Measurements from ENCODE around the gene CRCP. TPM values are rescaled to one million over a fixed set of nuclear protein-coding genes. Genes with fewer than 3 reads are reported as not detected.
A peak's percentile ranks its signal among the peaks of the same experiment; 100 is the strongest.

Gene CRCP
- total and polyA plus RNA-seq, 2 of the 13 experiments (the other 11 are each of a cell fraction or from before 2014, with no cell fraction given), result 22.7 to 31.0 TPM

GRCh38 chr7:66076462-66077329, 38.0 kb upstream of the CRCP start (continued):
- TF ChIP-seq ZNF790 (CRISPR knock-in tag; IDR thresholded peaks at IDR 0.05; ENCODE audit: borderline replicate concordance), result no peak
- TF ChIP-seq TRIM24 (CRISPR knock-in tag; IDR thresholded peaks at IDR 0.05), result no peak
- TF ChIP-seq NR2F1 (CRISPR knock-in tag; IDR thresholded peaks at IDR 0.05), result 0 out of 4 replicates have a peak, but pooled peaks have one; percentile 28 to 37
- TF ChIP-seq RAD21 (CRISPR knock-in tag; IDR thresholded peaks at IDR 0.05), result no peak
- TF ChIP-seq TCF7 (IDR thresholded peaks at IDR 0.05; ENCODE audit: low read depth), result no peak
- TF ChIP-seq ZNF577 (CRISPR knock-in tag; IDR thresholded peaks at IDR 0.05; ENCODE audit: borderline replicate concordance, low read depth), result no peak
- TF ChIP-seq PHF21A (CRISPR knock-in tag; IDR thresholded peaks at IDR 0.05), result peak; percentile 59; the same call in 1 of the 2 replicates
- no peak for TF ChIP-seq RAD51 (IDR thresholded peaks at IDR 0.05; ENCODE audit: borderline replicate concordance)
- TF ChIP-seq ZNF251 (CRISPR knock-in tag; IDR thresholded peaks at IDR 0.05), result no peak
- TF ChIP-seq SYNCRIP (IDR thresholded peaks at IDR 0.05; ENCODE audit: insufficient read depth, low read depth, low read length), result no peak
- TF ChIP-seq SOX6 (IDR thresholded peaks at IDR 0.05), result no peak
- peak; percentile 51 for TF ChIP-seq SOX6 (CRISPR knock-in tag; IDR thresholded peaks at IDR 0.05)
- no peak for TF ChIP-seq DNMT3B (CRISPR knock-in tag; conservative IDR thresholded peaks at IDR 0.05)
- TF ChIP-seq RFX5 (IDR thresholded peaks at IDR 0.05; ENCODE audit: low read depth, low read length), result no peak
- no peak for TF ChIP-seq TOE1 (CRISPR knock-in tag; IDR thresholded peaks at IDR 0.05)
- TF ChIP-seq ZBTB42 (CRISPR knock-in tag; IDR thresholded peaks at IDR 0.05), result no peak
- no peak for TF ChIP-seq ZNF883 (CRISPR knock-in tag; IDR thresholded peaks at IDR 0.05; ENCODE audit: not compliant biosample characterization)
- TF ChIP-seq JUN (CRISPR knock-in tag; IDR thresholded peaks at IDR 0.05), result no peak
- TF ChIP-seq STAT6 (CRISPR knock-in tag; IDR thresholded peaks at IDR 0.05; ENCODE audit: borderline replicate concordance), result no peak
- no peak for TF ChIP-seq NFIC (IDR thresholded peaks at IDR 0.05; ENCODE audit: low read length)
- no peak for TF ChIP-seq ZBTB10 (CRISPR knock-in tag; IDR thresholded peaks at IDR 0.05; ENCODE audit: borderline replicate concordance)
- TF ChIP-seq RXRB (CRISPR knock-in tag; IDR thresholded peaks at IDR 0.05; ENCODE audit: borderline replicate concordance), result peak; percentile 61
- no peak for TF ChIP-seq CHD4 (IDR thresholded peaks at IDR 0.05; ENCODE audit: borderline replicate concordance, low read length)
- TF ChIP-seq ADNP (CRISPR knock-in tag; IDR thresholded peaks at IDR 0.05), result no peak

Measured in HepG2 (cell line).